ENCODE results near the gene CCDC148. TPM values are rescaled to one million over a fixed set of nuclear protein-coding genes. Genes with fewer than 3 reads are reported as not detected.

Gene CCDC148
- total RNA-seq (ENCODE audit: unreplicated experiment): 2.2 TPM
- long read RNA-seq, partial matches to known transcripts: 1 of 2 reads
- long read RNA-seq, other reads (novel, unspliced or antisense): 1 of 2 reads

DNA sequence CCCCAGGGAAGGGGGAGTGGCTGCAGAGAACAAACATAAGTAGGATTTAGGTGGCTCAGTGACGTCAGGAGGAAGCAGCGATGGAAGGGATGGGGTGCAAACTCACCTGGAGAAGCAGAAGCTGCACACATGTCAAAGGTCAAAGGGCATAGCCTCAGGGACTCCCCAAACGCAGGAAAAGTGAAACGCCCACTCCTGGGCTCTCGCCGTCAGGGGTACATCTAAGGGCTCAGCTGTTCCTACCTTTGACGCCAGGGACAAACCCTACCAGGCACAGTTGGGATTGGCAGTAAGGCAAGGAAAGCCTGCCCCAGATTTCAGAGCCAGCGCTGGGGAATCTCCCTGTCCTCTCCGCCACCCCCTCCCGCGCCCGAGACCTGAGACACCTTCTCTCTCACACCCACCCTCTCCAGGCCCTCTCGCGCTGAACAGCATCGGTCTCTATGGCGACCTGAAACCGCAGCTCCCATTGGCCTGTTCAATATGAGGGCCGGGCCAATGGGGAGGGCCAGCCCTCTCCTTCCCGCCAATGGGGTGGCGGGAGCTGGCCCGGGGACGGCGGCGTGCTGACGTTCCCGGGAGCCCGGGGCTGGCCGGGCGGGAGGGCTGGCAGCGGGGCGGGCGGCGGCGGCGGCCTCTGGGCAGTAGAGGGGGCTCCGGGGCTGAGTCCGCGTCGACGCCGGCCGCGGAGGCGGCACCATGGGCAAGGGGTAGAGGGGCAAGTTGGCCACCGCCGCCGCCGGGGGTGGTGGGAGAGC, at the start of gene CCDC148, which contains the start of gene PKP4:
TSS of gene CCDC148 (minus strand) at position 445 of the 758 bp plus-strand sequence. CDS start at position 131, 314 bp downstream.
TSS of gene PKP4 (plus strand) at position 644 of the 758 bp plus-strand sequence. CDS start 76,233 bp downstream, outside the sequence.
- DNase-seq (ENCODE audit: low spot score): peak; percentile 92
- Mint-ChIP-seq H3K27me3 (ENCODE audit: unreplicated experiment) (peaks cover 14% of the 10 kb centered on the region), H3K4me1 (ENCODE audit: unreplicated experiment) (peaks cover 25% of the 10 kb centered on the region), H3K36me3 (ENCODE audit: low read depth, unreplicated experiment) (peaks cover 11% of the 10 kb centered on the region), H3K4me3 (ENCODE audit: unreplicated experiment) (peak within 1 kb of the TSS; percentile 99), H3K9me3 (ENCODE audit: unreplicated experiment) (no peaks in the 10 kb centered on the region), H3K27ac (ENCODE audit: unreplicated experiment) (peak within 1 kb of the TSS; percentile 93)
- TF ChIP-seq CTCF (IDR thresholded peaks at IDR 0.05; ENCODE audit: unreplicated experiment): no peak

DNA sequence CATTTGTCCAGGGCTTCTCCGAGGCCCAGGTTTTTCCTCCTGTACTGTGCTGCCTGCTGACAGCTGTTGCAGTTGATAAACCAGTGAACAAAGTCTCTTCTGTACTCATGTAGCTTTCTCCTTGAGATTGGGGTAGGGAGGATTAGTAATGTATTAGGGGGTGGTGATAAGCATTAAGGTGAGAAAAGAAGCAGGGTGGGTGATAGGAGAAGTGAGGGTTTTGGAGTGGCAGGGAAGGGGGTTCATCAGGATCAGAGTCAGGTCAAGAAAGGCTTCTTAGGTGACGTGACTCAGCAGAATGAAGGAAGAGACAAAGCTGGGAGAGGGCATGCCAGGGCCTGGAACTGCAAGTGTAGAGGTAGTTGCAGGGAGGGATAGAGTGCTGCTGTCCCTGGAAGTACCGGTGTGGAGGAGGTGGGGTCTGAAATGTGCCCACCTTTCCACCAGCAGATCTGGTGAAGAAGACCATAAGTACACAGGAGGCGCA, 48.9 kb upstream of the CCDC148 start:
- TF ChIP-seq CTCF (IDR thresholded peaks at IDR 0.05; ENCODE audit: unreplicated experiment): no peak
- DNase-seq (ENCODE audit: low spot score): no peak
- Mint-ChIP-seq H3K27ac (ENCODE audit: unreplicated experiment) (peak overlapping the region; percentile 4), H3K4me3 (ENCODE audit: unreplicated experiment) (no peak overlapping the region), H3K9me3 (ENCODE audit: unreplicated experiment) (no peaks in the 10 kb centered on the region), H3K4me1 (ENCODE audit: unreplicated experiment) (peaks cover 16% of the 10 kb centered on the region), H3K27me3 (ENCODE audit: unreplicated experiment) (no peaks in the 10 kb centered on the region), H3K36me3 (ENCODE audit: low read depth, unreplicated experiment) (no peaks in the 10 kb centered on the region)

DNA sequence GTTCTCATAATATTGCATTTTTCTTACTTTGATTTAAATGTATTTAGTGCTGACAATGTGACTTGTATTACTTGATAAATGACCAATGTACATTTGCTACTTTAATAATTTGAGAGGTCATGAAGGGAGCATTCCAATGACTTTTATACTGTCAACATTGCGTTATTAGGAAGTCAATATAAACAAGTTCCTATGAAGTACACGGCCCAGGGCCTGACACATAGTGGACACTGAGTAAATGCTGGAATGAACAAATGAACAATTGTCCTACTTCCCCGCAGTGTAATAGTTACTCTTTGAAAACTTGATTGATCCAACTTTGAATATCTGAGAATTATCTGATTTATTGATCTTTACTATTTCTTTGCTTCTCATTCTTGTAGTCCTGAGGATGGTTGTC, 47.5 kb upstream of the CCDC148 start:
- peaks cover 7% of the 10 kb centered on the region for H3K4me1 Mint-ChIP-seq (ENCODE audit: unreplicated experiment)
- H3K27ac Mint-ChIP-seq (ENCODE audit: unreplicated experiment): no peak overlapping the region
- TF ChIP-seq CTCF (IDR thresholded peaks at IDR 0.05; ENCODE audit: unreplicated experiment): no peak
- H3K27me3 Mint-ChIP-seq (ENCODE audit: unreplicated experiment): no peaks in the 10 kb centered on the region
- no peaks in the 10 kb centered on the region for H3K36me3 Mint-ChIP-seq (ENCODE audit: low read depth, unreplicated experiment)
- no peak overlapping the region for H3K4me3 Mint-ChIP-seq (ENCODE audit: unreplicated experiment)
- no peaks in the 10 kb centered on the region for H3K9me3 Mint-ChIP-seq (ENCODE audit: unreplicated experiment)
- no peak for DNase-seq (ENCODE audit: low spot score)

DNA sequence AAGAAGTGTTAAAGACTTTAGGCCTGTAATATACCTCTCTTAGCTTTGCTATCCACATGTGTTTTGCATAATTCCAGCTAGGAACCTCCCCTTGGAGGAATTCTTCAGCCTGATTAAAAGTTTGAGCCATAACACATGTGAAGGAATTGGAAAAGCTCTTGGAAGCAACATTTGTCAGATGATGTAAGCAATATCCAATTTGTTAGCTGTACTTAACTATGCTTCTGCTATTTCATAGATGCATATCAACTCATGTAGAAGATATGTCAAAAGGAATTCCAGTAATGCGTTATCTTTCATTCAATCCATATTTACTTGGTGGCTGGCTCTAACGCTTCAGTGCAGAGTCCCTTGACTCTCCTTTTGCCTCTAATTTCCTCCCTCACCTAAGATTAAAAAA, 46.4 kb upstream of the CCDC148 start:
- H3K36me3 Mint-ChIP-seq (ENCODE audit: low read depth, unreplicated experiment): no peaks in the 10 kb centered on the region
- TF ChIP-seq CTCF (IDR thresholded peaks at IDR 0.05; ENCODE audit: unreplicated experiment): no peak
- H3K27me3 Mint-ChIP-seq (ENCODE audit: unreplicated experiment): no peaks in the 10 kb centered on the region
- H3K27ac Mint-ChIP-seq (ENCODE audit: unreplicated experiment): no peak overlapping the region
- H3K9me3 Mint-ChIP-seq (ENCODE audit: unreplicated experiment): no peaks in the 10 kb centered on the region
- no peak overlapping the region for H3K4me3 Mint-ChIP-seq (ENCODE audit: unreplicated experiment)
- no peak for DNase-seq (ENCODE audit: low spot score)
- H3K4me1 Mint-ChIP-seq (ENCODE audit: unreplicated experiment): peaks cover 7% of the 10 kb centered on the region

DNA sequence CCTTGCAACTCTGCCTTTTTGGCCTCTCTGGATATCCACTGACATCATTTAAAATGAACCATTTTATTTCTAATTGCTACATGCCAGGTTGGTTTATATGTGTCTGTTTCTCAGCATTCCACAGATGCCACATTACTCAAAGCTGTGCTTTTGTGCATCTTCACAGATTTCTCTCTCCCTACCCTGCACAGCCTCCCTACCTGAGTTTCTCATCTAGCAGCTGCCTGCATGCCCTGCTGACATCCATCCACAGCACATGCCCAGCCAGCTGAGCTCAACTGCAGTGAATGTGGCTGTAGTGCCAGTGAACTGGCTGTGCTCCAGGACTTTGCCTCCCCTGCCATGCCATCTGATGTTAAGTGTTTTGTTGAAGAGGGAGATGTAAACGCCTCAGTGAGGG, 44.7 kb upstream of the CCDC148 start:
- no peak overlapping the region for H3K4me3 Mint-ChIP-seq (ENCODE audit: unreplicated experiment)
- no peak for TF ChIP-seq CTCF (IDR thresholded peaks at IDR 0.05; ENCODE audit: unreplicated experiment)
- H3K27ac Mint-ChIP-seq (ENCODE audit: unreplicated experiment): no peak overlapping the region
- H3K9me3 Mint-ChIP-seq (ENCODE audit: unreplicated experiment): no peaks in the 10 kb centered on the region
- no peaks in the 10 kb centered on the region for H3K36me3 Mint-ChIP-seq (ENCODE audit: low read depth, unreplicated experiment)
- no peak for DNase-seq (ENCODE audit: low spot score)
- H3K27me3 Mint-ChIP-seq (ENCODE audit: unreplicated experiment): no peaks in the 10 kb centered on the region
- peaks cover 19% of the 10 kb centered on the region for H3K4me1 Mint-ChIP-seq (ENCODE audit: unreplicated experiment)

All from endothelial cell (in vitro differentiated cells).